Left ventricle myocardium inferior (tissue), 1 donor: ENCODE measurements around the gene KCNMA1. TPM values are rescaled to one million over a fixed set of nuclear protein-coding genes. Genes with fewer than 3 reads are reported as not detected.

Experiments
- DNase-seq: peaks from one replicate; pipeline ENCODE4 v3.0.0-alpha.2; 2020
- H3K27ac ChIP-seq: fragments of 200-600 bp; replicated peaks from 2 replicates; pipeline ENCODE4 v1.8.0; 2021
- H3K27me3 ChIP-seq: fragments of 200-600 bp; 2 replicates; pipeline ENCODE4 v1.8.0; 2021; ENCODE audit warnings: low read depth
- H3K36me3 ChIP-seq: fragments of 200-600 bp; 2 replicates; pipeline ENCODE4 v1.8.0; 2021
- H3K4me1 ChIP-seq: fragments of 200-600 bp; 2 replicates; pipeline ENCODE4 v1.8.0; 2021
- H3K4me3 ChIP-seq: fragments of 200-600 bp; 2 replicates; pipeline ENCODE4 v1.8.0; 2021; ENCODE audit warnings: mild to moderate bottlenecking, moderate library complexity
- H3K9me3 ChIP-seq: fragments of 200-600 bp; replicated peaks from 2 replicates; pipeline ENCODE4 v1.8.0; 2021
- CTCF ChIP-seq: fragments of 200-600 bp; IDR thresholded peaks from 2 replicates; pipeline ENCODE4 v1.8.0; 2021; ENCODE audit warnings: antibody characterized with exemption, mild to moderate bottlenecking, borderline replicate concordance
- intact Hi-C: fragments of 100-400 bp; cut with micrococcal nuclease; formaldehyde crosslinking; loops from one replicate; pipeline ENCODE4 v1.11.0; 2022
- total RNA-seq: library from RNA; stranded (reverse); fragmentation: NEBNext Ultra II Directional; extraction: Animal tissue kit (Norgen Biotek cat#: 25700); gene quantifications from one replicate; pipeline ENCODE4 v1.2.1, GENCODE V29; 2021
- donor health status: DM: no; HTN: yes; CAD: no; lungs with severe emphysema.

The KCNMA1 gene
- total RNA-seq, 1 donor from 2014 or later: 1.8 TPM

GRCh38 chr10:77269163-77269562 lies 368.4 kb downstream of the KCNMA1 start:
- peaks cover 79% of the 10 kb centered on the region for H3K27me3 ChIP-seq
- TF ChIP-seq CTCF: no peak
- no peak for DNase-seq
- intact Hi-C loops: no loop called here
- H3K27ac ChIP-seq: no peak overlapping the region
- H3K9me3 ChIP-seq: no peaks in the 10 kb centered on the region
- no peak overlapping the region for H3K4me3 ChIP-seq
- H3K4me1 ChIP-seq: peaks cover 10% of the 10 kb centered on the region
- H3K36me3 ChIP-seq: no peaks in the 10 kb centered on the region

- intact Hi-C loops: no loop called here
- no peaks in the 10 kb centered on the region for H3K36me3 ChIP-seq
- no peak overlapping the region for H3K4me3 ChIP-seq
- H3K27me3 ChIP-seq: peaks cover 79% of the 10 kb centered on the region
- H3K4me1 ChIP-seq: peaks cover 10% of the 10 kb centered on the region
- no peaks in the 10 kb centered on the region for H3K9me3 ChIP-seq
- no peak overlapping the region for H3K27ac ChIP-seq
- no peak for DNase-seq
- no peak for TF ChIP-seq CTCF
Observed at GRCh38 chr10:77268721-77269120, 368.9 kb downstream of the KCNMA1 start.

GRCh38 chr10:77267703-77268675 lies 369.6 kb downstream of the KCNMA1 start:
- Histone ChIP-seq H3K27me3 (peaks cover 78% of the 10 kb centered on the region), H3K36me3 (no peaks in the 10 kb centered on the region), H3K9me3 (no peaks in the 10 kb centered on the region), H3K4me3 (no peak overlapping the region), H3K4me1 (peaks cover 10% of the 10 kb centered on the region), H3K27ac (no peak overlapping the region)
- DNase-seq: no peak
- no peak for TF ChIP-seq CTCF
- intact Hi-C loops: no loop called here

GRCh38 chr10:77266242-77266641 lies 371.4 kb downstream of the KCNMA1 start:
- no peaks in the 10 kb centered on the region for H3K9me3 ChIP-seq

GRCh38 chr10:77264527-77264926 lies 373.1 kb downstream of the KCNMA1 start:
- H3K27ac ChIP-seq: no peak overlapping the region
- peaks cover 10% of the 10 kb centered on the region for H3K4me1 ChIP-seq
- no peak for DNase-seq
- intact Hi-C loops: no loop called here
- no peak for TF ChIP-seq CTCF
- H3K36me3 ChIP-seq: no peaks in the 10 kb centered on the region
- no peaks in the 10 kb centered on the region for H3K9me3 ChIP-seq
- no peak overlapping the region for H3K4me3 ChIP-seq
- peaks cover 64% of the 10 kb centered on the region for H3K27me3 ChIP-seq

More at GRCh38 chr10:77266242-77266641, 371.4 kb downstream of the KCNMA1 start:
- Histone ChIP-seq H3K27ac (no peak overlapping the region), H3K36me3 (no peaks in the 10 kb centered on the region), H3K4me1 (peaks cover 10% of the 10 kb centered on the region), H3K27me3 (peaks cover 69% of the 10 kb centered on the region), H3K4me3 (no peak overlapping the region)
- intact Hi-C loops: no loop called here
- DNase-seq: no peak
- no peak for TF ChIP-seq CTCF
